PC-9 (cell line): ENCODE measurements around the gene SLC35F3.
A peak's percentile ranks its signal among the peaks of the same experiment; 100 is the strongest.

Experiments
- CTCF ChIP-seq: fragments of 200-600 bp; sonication (generic); conservative IDR thresholded peaks from 2 replicates; pipeline ENCODE4 v1.6.1; 2017; ENCODE audit warnings: mixed run types, antibody characterized with exemption, mild to moderate bottlenecking, moderate library complexity
- EZH2 ChIP-seq: fragments of 200-600 bp; sonication (generic); IDR thresholded peaks from 2 replicates; pipeline ENCODE4 v1.8.0; 2017; ENCODE audit warnings: antibody characterized with exemption, low read depth

DNA sequence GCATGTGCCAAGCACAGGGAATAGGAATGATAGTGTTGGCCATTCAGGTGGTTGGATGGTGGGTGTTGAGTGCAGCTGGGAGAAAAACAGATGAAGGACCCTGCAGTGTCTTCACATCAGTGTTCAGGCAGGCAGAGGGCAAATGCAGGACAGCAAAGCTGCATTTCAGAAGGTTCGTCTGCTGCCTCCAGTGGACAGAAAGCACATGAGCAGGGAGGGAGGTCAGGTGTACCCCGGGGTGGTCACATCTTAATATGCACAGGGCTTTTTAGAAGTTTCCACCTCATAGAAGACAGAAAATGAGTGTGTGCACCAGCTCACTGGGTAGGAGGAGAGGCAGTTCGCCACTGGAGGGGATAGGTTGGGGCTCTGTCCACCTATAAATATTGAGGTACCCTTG lies 184.9 kb downstream of the SLC35F3 start:
- TF ChIP-seq CTCF (peak; percentile 27; the same call in 1 of the 2 replicates), EZH2 (no peak)
